ENCODE measurements around the gene WDR33. TPM values are rescaled to one million over a fixed set of nuclear protein-coding genes. Genes with fewer than 3 reads are reported as not detected.

WDR33 gene
- total RNA-seq, 1 donor from 2014 or later: 93.0 TPM

GRCh38 chr2:127768775-127769479 lies 42.0 kb downstream of the WDR33 start:
- CTCF ChIA-PET: no interaction called here
- POLR2A ChIA-PET: no interaction called here

GRCh38 chr2:127763776-127764175 lies 47.2 kb downstream of the WDR33 start:
- ChIA-PET CTCF (no interaction called here), POLR2A (no interaction called here)
- Mint-ChIP-seq H3K27me3 (no peaks in the 10 kb centered on the region), H3K36me3 (ENCODE audit: low read depth) (peaks cover 78% of the 10 kb centered on the region), H3K27ac (no peak overlapping the region), H3K9me3 (no peaks in the 10 kb centered on the region), H3K4me1 (no peaks in the 10 kb centered on the region), H3K4me3 (no peak overlapping the region)
- DNase-seq (no peak), ATAC-seq (ENCODE audit: low read depth) (no peak)
- intact Hi-C loops (cut with micrococcal nuclease): no loop called here
- no peak for TF ChIP-seq CTCF (IDR thresholded peaks at IDR 0.05)

More at GRCh38 chr2:127768775-127769479, 42.0 kb downstream of the WDR33 start:
- Mint-ChIP-seq H3K27me3 (no peaks in the 10 kb centered on the region), H3K4me1 (peaks cover 17% of the 10 kb centered on the region), H3K36me3 (ENCODE audit: low read depth) (peaks cover 61% of the 10 kb centered on the region), H3K27ac (peak overlapping the region; percentile 51), H3K9me3 (no peaks in the 10 kb centered on the region), H3K4me3 (no peak overlapping the region)
- no peak for ATAC-seq (ENCODE audit: low read depth)
- no peak for DNase-seq
- no peak for TF ChIP-seq CTCF (IDR thresholded peaks at IDR 0.05)
- intact Hi-C loops (cut with micrococcal nuclease): loop anchor here (2.0 kb wide), 1 partner anchor 20 kb away; no protein-coding TSS in a partner anchor

GRCh38 chr2:127762846-127763245 lies 48.1 kb downstream of the WDR33 start:
- TF ChIP-seq CTCF (IDR thresholded peaks at IDR 0.05): no peak
- Mint-ChIP-seq H3K9me3 (no peaks in the 10 kb centered on the region), H3K4me3 (no peak overlapping the region), H3K27me3 (no peaks in the 10 kb centered on the region), H3K27ac (no peak overlapping the region), H3K4me1 (no peaks in the 10 kb centered on the region), H3K36me3 (ENCODE audit: low read depth) (peaks cover 82% of the 10 kb centered on the region)
- intact Hi-C loops (cut with micrococcal nuclease): no loop called here
- no peak for ATAC-seq (ENCODE audit: low read depth)
- POLR2A ChIA-PET: no interaction called here
- CTCF ChIA-PET: no interaction called here
- no peak for DNase-seq

GRCh38 chr2:127762441-127762840 lies 48.5 kb downstream of the WDR33 start:
- no peaks in the 10 kb centered on the region for H3K4me1 Mint-ChIP-seq
- no peak for TF ChIP-seq CTCF (IDR thresholded peaks at IDR 0.05)
- no peaks in the 10 kb centered on the region for H3K9me3 Mint-ChIP-seq
- H3K27ac Mint-ChIP-seq: no peak overlapping the region
- H3K27me3 Mint-ChIP-seq: no peaks in the 10 kb centered on the region
- DNase-seq: no peak
- H3K4me3 Mint-ChIP-seq: no peak overlapping the region
- intact Hi-C loops (cut with micrococcal nuclease): no loop called here
- peaks cover 80% of the 10 kb centered on the region for H3K36me3 Mint-ChIP-seq (ENCODE audit: low read depth)
- ChIA-PET CTCF (interaction anchor here (1.5 kb wide), 1 partner anchor 171 kb away, joined by 3 read pairs; no protein-coding TSS in a partner anchor), POLR2A (no interaction called here)
- ATAC-seq (ENCODE audit: low read depth): no peak

GRCh38 chr2:127759931-127760330 lies 51.0 kb downstream of the WDR33 start:
- ChIA-PET POLR2A (no interaction called here), CTCF (no interaction called here)
- ATAC-seq (ENCODE audit: low read depth): no peak
- H3K27me3 Mint-ChIP-seq: no peaks in the 10 kb centered on the region
- H3K4me3 Mint-ChIP-seq: no peak overlapping the region
- intact Hi-C loops (cut with micrococcal nuclease): no loop called here
- no peaks in the 10 kb centered on the region for H3K4me1 Mint-ChIP-seq
- TF ChIP-seq CTCF (IDR thresholded peaks at IDR 0.05): no peak
- no peak for DNase-seq
- H3K27ac Mint-ChIP-seq: no peak overlapping the region
- H3K9me3 Mint-ChIP-seq: no peaks in the 10 kb centered on the region
- peaks cover 63% of the 10 kb centered on the region for H3K36me3 Mint-ChIP-seq (ENCODE audit: low read depth)
